Measurements from ENCODE around the gene IL17RA.

DNA sequence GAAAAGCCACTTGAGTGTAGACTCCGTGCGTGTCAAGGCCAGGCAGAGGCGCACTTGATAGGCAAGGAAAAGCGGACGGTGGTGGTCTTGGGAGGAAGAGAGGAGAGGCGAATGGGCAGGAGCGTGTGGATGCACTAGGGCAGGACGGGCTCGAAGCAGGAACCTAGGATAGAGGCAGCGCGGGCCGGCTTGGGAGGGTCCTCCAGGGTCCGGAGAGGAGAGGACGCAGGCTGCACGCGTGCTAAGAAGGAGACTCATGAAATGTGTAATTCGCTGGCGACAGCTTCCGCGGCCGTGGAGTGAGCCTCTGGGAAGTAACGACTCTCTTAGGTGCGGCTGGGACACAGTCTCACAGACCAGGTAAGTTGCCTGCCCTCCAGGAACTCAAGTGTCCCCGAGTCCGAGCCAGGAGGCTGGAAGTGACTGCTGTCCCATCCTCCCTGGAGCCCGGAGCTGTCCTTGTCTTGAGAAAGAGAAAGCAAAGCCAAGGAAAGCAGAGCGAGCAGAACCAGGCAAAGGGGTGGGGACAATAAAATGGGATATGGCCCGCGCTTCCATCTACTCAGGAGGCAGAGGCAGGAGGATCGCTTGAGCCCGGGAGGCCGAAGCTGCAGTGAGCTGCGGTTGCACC lies 874 bp upstream of the IL17RA start:
- TF ChIP-seq, protein P1, sequence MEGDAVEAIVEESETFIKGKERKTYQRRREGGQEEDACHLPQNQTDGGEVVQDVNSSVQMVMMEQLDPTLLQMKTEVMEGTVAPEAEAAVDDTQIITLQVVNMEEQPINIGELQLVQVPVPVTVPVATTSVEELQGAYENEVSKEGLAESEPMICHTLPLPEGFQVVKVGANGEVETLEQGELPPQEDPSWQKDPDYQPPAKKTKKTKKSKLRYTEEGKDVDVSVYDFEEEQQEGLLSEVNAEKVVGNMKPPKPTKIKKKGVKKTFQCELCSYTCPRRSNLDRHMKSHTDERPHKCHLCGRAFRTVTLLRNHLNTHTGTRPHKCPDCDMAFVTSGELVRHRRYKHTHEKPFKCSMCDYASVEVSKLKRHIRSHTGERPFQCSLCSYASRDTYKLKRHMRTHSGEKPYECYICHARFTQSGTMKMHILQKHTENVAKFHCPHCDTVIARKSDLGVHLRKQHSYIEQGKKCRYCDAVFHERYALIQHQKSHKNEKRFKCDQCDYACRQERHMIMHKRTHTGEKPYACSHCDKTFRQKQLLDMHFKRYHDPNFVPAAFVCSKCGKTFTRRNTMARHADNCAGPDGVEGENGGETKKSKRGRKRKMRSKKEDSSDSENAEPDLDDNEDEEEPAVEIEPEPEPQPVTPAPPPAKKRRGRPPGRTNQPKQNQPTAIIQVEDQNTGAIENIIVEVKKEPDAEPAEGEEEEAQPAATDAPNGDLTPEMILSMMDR (IDR thresholded peaks at IDR 0.05; ENCODE audit: poor library complexity, severe bottlenecking), result no peak
- TF ChIP-seq EP300 (conservative IDR thresholded peaks at IDR 0.05; ENCODE audit: poor library complexity, severe bottlenecking) (no peak), EZH2 (IDR thresholded peaks at IDR 0.05; ENCODE audit: borderline replicate concordance, insufficient read depth, low read length, poor library complexity, severe bottlenecking) (no peak), REST (IDR thresholded peaks at IDR 0.05; ENCODE audit: borderline replicate concordance) (no peak), POLR2AphosphoS5 (IDR thresholded peaks at IDR 0.05) (no peak)
